ENCODE results near the gene FBXW7.
A peak's percentile ranks its signal among the peaks of the same experiment; 100 is the strongest.

The FBXW7 gene

DNA sequence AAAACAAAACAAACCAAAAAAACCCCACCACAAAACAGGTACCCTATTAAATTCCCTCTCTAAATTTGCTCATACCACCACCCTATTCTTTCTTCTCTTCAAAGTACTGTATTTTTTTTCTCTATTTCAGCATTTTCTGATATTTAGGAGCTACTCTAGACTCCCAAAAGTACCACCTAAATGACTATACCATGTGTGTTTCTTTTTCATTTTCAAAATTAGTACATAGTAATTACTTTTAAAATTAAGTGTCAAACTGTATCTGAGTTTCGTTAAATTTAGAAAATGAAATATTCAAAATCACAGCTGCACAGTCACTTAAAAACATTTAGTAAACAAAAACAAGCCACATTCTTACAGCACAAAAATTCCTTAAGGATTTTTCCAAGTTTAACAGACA, 161.7 kb downstream of the FBXW7 start:
- DNase-seq (ENCODE audit: low spot score): no peak

GRCh38 chr4:152372444-152372843, 163.4 kb downstream of the FBXW7 start:
- no peak for DNase-seq (ENCODE audit: low spot score)

DNA sequence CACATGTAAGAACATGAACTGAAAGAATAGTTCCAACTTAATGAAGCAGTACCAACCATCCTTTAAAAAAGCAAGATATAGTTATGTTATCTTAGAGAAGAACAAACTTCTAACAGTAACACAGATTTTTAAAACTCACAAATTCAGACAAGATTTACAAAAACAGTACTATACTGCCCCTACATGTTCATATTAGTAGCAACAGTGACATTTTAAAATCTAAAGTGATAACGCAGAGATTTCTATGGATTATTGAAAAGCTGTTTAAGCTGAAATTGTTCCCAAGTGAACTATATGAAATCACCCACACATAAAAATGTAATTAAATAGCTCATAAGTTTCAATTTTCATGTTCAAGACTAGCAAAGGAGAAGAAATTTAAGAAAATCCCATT, 166.0 kb downstream of the FBXW7 start:
- DNase-seq (ENCODE audit: low spot score): no peak

GRCh38 chr4:152369203-152369901, 166.5 kb downstream of the FBXW7 start:
- DNase-seq (ENCODE audit: low spot score): no peak

GRCh38 chr4:152368001-152368400, 167.9 kb downstream of the FBXW7 start:
- DNase-seq (ENCODE audit: low spot score): peak; percentile 40

DNA sequence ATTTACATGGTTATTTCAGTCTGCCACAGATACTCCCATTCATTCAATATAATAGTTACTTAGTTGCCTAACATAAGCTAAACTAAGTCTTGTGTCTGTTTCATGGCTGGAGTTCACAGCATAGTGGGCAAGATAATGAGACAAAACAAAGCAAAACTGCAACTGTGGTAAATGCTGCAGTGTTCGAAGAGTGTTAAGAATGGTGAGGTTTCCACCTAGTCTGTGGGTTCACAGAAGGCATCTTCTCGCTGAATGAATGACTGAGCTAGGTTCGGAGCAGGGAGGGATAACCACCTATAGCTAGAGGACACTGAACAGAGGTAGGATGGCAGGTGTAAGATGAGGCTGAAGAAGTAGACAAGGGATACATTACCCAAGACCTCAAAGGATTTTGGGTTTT, 171.0 kb downstream of the FBXW7 start:
- DNase-seq (ENCODE audit: low spot score): no peak

DNA sequence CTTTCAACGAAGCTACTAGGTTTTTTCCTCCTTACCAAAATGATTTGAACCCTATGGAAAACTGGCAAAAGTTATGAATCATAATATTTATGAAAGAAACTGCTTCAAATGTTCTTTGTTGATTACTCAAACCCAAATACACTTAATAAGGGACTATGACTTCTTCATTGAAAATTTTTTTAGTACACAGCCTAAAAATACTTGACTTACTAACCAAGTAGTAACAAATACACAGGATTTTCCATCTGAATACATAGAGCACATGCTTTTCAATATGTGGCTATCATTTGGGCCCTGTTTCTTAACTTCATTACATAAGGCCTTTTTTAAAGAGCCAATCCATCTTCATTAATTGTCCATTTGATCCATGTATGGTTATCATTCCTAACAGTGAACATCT, 171.5 kb downstream of the FBXW7 start:
- DNase-seq (ENCODE audit: low spot score): no peak

DNA sequence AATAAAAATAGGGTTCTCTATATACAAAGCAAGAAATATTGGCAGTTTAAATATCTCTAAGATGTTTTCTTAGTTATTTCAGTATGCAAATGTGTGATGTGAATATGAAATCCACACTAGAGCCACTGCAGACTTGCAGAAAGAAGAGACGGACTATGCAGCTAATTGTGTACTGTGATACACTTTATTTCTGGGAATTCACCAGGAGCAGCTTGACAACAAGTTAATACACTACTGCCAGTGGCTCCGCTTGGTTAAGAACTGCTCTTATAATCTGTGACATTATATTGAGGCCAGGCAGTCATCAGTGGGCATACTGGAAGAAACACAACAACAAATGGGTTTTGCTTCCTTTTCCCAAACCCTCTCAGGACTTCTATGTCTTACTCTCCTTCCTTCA, 172.0 kb downstream of the FBXW7 start:
- DNase-seq (ENCODE audit: low spot score): no peak

DNA sequence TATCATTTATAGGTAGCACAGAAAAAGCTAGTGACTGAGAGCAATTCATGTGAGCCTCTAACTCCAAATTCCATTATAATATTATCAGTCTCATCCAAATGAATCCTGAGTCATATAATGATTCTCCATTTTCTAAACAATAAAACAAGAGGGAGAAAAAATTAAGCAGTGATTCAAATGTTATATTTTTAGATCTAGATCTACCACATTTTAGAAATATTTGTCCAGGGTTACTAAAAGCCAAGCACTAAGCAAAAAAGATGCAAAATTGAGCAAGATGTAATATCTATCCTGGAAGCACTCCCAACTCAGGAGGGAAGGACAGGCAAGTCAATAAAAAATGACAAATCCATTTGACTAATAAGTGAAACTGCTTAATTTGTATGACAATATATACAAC, 172.8 kb downstream of the FBXW7 start:
- no peak for DNase-seq (ENCODE audit: low spot score)

DNA sequence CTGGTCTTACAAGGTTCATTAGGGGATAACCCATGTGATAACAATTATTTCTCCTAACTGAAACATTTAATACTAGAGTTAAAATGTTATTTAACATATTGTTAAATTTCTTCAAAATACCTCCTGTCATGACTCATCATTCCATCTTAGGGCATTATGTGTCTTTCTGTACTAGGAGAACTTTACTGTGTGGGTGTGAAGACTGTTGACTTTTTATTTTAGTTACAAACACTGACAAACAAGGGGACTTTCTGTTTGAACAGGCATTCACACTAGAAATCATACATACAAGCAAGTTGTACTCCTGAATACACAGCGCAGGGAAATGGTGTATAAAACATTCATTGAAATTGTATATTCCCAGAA, 175.9 kb downstream of the FBXW7 start:
- DNase-seq (ENCODE audit: low spot score): no peak

- no peak for DNase-seq (ENCODE audit: low spot score)
Observed at GRCh38 chr4:152359208-152360044, 176.5 kb downstream of the FBXW7 start.

DNA sequence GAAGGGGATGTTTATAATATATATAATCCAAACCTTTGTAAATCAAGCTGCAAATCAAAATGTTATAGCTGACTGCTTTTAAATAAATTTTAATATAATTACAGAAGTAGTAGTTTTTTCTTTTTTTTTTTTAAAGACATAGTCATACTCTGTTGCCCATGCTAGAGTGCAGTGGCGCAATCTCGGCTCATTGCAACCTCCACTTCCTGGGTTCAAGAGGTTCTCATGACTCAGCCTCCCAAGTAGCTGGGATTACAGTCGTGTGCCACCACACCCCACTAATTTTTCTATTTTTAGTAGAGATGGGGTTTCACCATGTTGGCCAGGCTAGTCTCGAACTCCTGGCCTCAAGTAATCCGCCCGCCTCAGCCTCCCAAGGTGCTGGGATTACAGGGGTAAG, 178.7 kb downstream of the FBXW7 start:
- no peak for DNase-seq (ENCODE audit: low spot score)

DNA sequence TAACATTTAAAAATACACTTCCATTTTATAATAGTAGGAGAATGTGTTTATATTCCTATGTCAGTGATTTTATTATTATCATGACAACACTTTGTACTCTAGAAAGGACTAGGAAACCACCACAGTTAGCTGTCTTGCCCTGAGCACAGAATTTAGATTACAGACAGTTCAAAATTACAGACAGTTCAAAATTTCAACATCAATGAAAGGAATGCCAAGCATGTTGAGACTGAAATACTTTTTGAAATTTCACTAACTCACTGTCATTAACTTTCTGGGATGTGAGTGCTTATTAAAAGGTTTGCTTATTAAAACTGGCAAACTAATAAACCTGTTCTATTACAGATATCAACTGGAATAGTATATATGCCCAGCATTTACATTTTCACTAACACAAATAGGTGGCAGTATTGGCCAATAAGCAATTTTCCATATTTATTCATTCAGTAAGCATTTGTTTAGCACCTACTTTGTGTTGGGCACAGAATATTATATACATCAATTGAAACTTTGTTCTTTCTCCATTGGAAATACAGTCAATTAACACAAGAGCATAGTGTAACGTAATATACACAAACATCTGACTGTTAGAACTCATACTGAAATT, 179.4 kb downstream of the FBXW7 start:
- DNase-seq (ENCODE audit: low spot score): no peak

GRCh38 chr4:152352622-152353116, 183.2 kb downstream of the FBXW7 start:
- peak; percentile 96 for DNase-seq (ENCODE audit: low spot score)

DNA sequence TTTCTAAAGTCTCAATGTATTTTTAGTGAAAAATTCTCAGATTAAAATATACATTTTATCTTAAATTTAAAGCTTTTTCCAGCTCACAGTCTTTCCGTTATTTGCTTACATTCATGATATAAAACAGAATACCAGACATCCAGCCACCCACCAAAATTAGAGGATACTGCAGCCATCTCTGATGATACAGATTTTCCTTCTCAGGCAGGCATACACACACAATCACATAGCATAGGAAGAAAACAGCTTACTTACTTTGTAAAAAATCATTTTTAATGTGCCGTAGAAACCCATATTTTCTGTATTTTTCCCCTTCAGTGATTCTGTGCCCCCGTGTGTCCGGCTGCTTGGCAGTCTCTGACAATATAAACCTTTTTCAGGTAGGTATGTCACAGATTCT, 183.7 kb downstream of the FBXW7 start:
- DNase-seq (ENCODE audit: low spot score): no peak

DNA sequence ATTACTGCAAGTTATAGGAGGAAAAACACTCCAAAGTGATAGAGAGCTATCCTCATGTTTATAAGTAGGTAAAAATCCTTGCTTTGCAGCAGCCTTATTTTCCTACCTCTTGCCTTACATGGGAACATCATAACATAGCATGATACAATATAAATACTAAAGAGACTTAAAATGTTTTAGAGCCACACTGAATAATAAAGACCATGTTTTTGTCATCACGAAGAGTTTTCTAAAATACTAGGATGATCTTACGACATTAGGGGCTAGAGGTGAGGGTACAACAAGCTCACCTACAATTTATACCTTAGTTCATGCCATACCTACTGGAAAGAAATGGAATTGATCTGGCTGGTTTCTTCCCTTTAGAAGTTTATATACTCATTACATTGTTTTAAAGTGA, 184.8 kb downstream of the FBXW7 start:
- no peak for DNase-seq (ENCODE audit: low spot score)

DNA sequence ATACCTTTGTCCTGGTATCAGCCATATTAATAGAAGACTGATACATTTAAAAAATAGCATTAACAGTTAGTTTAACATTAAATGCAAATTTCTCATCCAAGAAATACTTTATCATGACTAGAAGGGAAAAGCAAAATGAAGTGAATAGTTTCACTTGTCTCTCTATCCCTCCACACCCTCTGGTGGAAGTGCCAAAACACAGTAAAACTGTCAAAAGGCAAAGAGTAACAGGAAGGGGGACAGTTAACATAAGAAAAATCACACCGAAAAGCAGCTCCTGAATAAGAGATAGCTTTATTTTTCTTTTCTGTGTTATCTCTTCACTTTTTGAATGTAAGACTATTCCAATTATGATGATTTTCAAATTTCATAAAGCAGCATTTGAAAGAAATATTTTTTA, 187.2 kb downstream of the FBXW7 start:
- DNase-seq (ENCODE audit: low spot score): no peak

GRCh38 chr4:152346979-152347378, 188.9 kb downstream of the FBXW7 start:
- no peak for DNase-seq (ENCODE audit: low spot score)

GRCh38 chr4:152346526-152346925, 189.4 kb downstream of the FBXW7 start:
- DNase-seq (ENCODE audit: low spot score): no peak

DNA sequence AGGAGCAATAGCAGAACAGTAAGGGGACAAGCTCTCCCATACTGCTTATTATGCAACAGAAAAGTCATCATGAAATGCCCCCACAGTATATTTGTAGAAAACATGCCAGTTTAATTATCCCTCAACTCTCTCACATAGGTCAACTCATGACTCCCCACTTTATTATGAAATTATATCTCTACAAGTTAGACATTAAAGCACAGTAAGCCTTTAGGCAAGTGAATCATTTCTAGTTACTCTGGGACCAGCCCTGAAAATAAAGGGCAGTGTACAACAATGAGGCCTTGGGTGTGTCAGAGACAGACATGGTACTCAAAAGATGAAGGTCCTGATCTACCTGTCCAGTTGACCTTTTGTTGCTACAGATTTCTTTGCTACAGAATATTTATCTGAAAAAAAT, 191.9 kb downstream of the FBXW7 start:
- no peak for DNase-seq (ENCODE audit: low spot score)

- DNase-seq (ENCODE audit: low spot score): no peak
Observed at GRCh38 chr4:152342293-152342692, 193.6 kb downstream of the FBXW7 start.

- no peak for DNase-seq (ENCODE audit: low spot score)
Observed at GRCh38 chr4:152340818-152341217, 195.1 kb downstream of the FBXW7 start.

- no peak for DNase-seq (ENCODE audit: low spot score)
Observed at GRCh38 chr4:152339576-152339975, 196.3 kb downstream of the FBXW7 start.

All from SK-N-DZ (cell line).